ENCODE results near the gene TMEM161B.

- TF ChIP-seq MAX (IDR thresholded peaks at IDR 0.05; ENCODE audit: low read depth, low read length) (no peak), CTCF (IDR thresholded peaks at IDR 0.05; ENCODE audit: low read depth, low read length) (no peak)
Measured at GRCh38 chr5:88172847-88173758, 95.5 kb downstream of the TMEM161B start.
